ENCODE data around the gene COL23A1. TPM values are rescaled to one million over a fixed set of nuclear protein-coding genes. Genes with fewer than 3 reads are reported as not detected.

COL23A1 gene
- total RNA-seq, 1 experiment from 2014 or later: 0.18 TPM

DNA sequence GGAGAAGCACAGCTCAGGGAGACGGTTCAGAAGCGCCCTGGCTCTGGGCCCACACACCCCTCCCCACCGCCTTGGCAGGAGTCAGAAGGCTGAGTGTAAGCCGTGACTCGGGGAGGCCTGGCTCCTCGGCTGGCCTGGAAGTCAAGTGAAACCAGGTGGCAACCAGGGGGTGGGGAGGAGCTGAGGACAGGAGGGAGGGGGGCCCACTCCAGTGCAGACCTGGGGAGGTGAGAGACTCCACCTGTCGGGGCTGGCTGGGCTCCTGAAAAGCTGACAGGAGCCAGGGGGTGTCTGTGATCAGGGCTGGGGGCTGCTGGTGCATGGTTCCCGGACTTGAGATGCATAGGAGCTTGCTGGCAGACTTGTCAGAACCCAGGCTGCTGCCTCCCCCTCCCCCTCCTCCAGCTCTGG, 207.4 kb downstream of the COL23A1 start:
- no TSS peak for BruUV-seq (replicated peaks)
- ChIA-PET CTCF (interaction anchor here (0.6 kb wide), 1 partner anchor 392 kb away, joined by 5 read pairs; no protein-coding TSS in a partner anchor), POLR2A (no interaction called here)
- H3K4me1 ChIP-seq: no peaks in the 10 kb centered on the region
- H3K36me3 ChIP-seq (ENCODE audit: control insufficient read depth, insufficient read depth, low read length): no peaks in the 10 kb centered on the region
- Mint-ChIP-seq H3K4me3 (ENCODE audit: unreplicated experiment) (no peak overlapping the region), H3K9me3 (ENCODE audit: unreplicated experiment) (no peaks in the 10 kb centered on the region), H3K4me1 (ENCODE audit: low read depth, unreplicated experiment) (peaks cover 10% of the 10 kb centered on the region), H3K27me3 (ENCODE audit: insufficient read depth, unreplicated experiment) (no peaks in the 10 kb centered on the region), H3K36me3 (ENCODE audit: insufficient read depth, unreplicated experiment) (no peaks in the 10 kb centered on the region), H3K27ac (ENCODE audit: unreplicated experiment) (no peak overlapping the region)
- no peak overlapping the region for H3K4me3 ChIP-seq (ENCODE audit: low read depth, low read length)
- DNase-seq: no peak
- TF ChIP-seq, protein P1, sequence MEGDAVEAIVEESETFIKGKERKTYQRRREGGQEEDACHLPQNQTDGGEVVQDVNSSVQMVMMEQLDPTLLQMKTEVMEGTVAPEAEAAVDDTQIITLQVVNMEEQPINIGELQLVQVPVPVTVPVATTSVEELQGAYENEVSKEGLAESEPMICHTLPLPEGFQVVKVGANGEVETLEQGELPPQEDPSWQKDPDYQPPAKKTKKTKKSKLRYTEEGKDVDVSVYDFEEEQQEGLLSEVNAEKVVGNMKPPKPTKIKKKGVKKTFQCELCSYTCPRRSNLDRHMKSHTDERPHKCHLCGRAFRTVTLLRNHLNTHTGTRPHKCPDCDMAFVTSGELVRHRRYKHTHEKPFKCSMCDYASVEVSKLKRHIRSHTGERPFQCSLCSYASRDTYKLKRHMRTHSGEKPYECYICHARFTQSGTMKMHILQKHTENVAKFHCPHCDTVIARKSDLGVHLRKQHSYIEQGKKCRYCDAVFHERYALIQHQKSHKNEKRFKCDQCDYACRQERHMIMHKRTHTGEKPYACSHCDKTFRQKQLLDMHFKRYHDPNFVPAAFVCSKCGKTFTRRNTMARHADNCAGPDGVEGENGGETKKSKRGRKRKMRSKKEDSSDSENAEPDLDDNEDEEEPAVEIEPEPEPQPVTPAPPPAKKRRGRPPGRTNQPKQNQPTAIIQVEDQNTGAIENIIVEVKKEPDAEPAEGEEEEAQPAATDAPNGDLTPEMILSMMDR (IDR thresholded peaks at IDR 0.05; ENCODE audit: insufficient read depth in 1 of 2, low read depth in 1 of 2, low read length in 1 of 2, severe bottlenecking in 1 of 2, unreplicated experiment in 1 of 2): no peak
- no peaks in the 10 kb centered on the region for H3K9me3 ChIP-seq
- intact Hi-C loops (cut with micrococcal nuclease; ENCODE audit: unreplicated experiment): no loop called here
- H3K27me3 ChIP-seq (replicated peaks; ENCODE audit: control insufficient read depth, insufficient read depth, low read length): no peaks in the 10 kb centered on the region

DNA sequence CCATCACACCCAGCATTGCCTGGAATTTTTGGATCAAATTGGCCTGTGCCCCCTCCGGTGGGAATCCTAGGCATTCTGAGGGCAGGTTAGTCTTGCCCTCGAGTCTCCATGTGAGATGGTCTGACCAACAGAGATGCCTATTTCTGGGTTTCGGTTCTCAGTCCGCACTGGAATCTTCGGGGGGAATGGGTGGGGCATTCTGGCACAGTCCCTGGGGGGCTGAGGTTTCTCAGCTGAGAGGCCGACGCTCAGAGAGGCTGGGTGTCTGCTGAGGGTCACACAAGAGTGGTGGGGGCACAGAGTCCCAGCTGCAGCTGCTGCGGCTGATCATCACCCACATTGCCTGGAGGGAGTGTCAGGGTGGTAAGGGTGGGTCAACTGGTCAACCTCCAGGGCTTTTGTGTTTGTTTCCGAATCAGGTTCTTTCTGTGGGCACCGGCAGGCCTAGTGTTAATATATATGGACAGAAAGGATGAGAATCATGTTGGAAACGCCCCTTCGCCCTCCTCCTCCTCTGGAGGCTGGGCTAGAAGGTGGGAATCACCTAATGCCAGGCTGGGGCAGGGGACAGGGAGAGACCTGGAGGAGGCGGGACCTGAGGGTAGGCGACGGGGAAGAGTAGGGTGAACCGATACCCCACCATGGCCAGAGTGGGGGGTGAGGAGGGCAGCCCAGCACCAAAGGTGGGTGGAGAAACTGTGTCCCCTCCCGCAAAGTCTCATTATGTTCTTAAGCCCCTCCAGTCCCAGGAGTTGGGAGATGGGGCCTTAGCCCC, 208.1 kb downstream of the COL23A1 start:
- Mint-ChIP-seq H3K4me3 (ENCODE audit: unreplicated experiment) (no peak overlapping the region), H3K4me1 (ENCODE audit: low read depth, unreplicated experiment) (peaks cover 4% of the 10 kb centered on the region), H3K27me3 (ENCODE audit: insufficient read depth, unreplicated experiment) (no peaks in the 10 kb centered on the region), H3K36me3 (ENCODE audit: insufficient read depth, unreplicated experiment) (no peaks in the 10 kb centered on the region), H3K27ac (ENCODE audit: unreplicated experiment) (no peak overlapping the region), H3K9me3 (ENCODE audit: unreplicated experiment) (no peaks in the 10 kb centered on the region)
- CTCF ChIA-PET: no interaction called here
- no peak for DNase-seq
- TF ChIP-seq, protein P1 (IDR thresholded peaks at IDR 0.05; ENCODE audit: insufficient read depth in 1 of 2, low read depth in 1 of 2, low read length in 1 of 2, severe bottlenecking in 1 of 2, unreplicated experiment in 1 of 2): no peak
- POLR2A ChIA-PET: no interaction called here
- no peaks in the 10 kb centered on the region for H3K27me3 ChIP-seq (replicated peaks; ENCODE audit: control insufficient read depth, insufficient read depth, low read length)
- no peaks in the 10 kb centered on the region for H3K36me3 ChIP-seq (ENCODE audit: control insufficient read depth, insufficient read depth, low read length)
- H3K9me3 ChIP-seq: no peaks in the 10 kb centered on the region
- intact Hi-C loops (cut with micrococcal nuclease; ENCODE audit: unreplicated experiment): no loop called here
- H3K4me3 ChIP-seq (ENCODE audit: low read depth, low read length): no peak overlapping the region
- no peaks in the 10 kb centered on the region for H3K4me1 ChIP-seq
- BruUV-seq (replicated peaks): no TSS peak

- CTCF ChIA-PET: no interaction called here
Measured at GRCh38 chr5:178381206-178381605, 209.0 kb downstream of the COL23A1 start.

More at GRCh38 chr5:178381206-178381605, 209.0 kb downstream of the COL23A1 start:
- POLR2A ChIA-PET: no interaction called here
- Mint-ChIP-seq H3K4me3 (ENCODE audit: unreplicated experiment) (no peak overlapping the region), H3K36me3 (ENCODE audit: insufficient read depth, unreplicated experiment) (no peaks in the 10 kb centered on the region), H3K27ac (ENCODE audit: unreplicated experiment) (no peak overlapping the region), H3K27me3 (ENCODE audit: insufficient read depth, unreplicated experiment) (peaks cover under 1% of the 10 kb centered on the region), H3K4me1 (ENCODE audit: low read depth, unreplicated experiment) (no peaks in the 10 kb centered on the region), H3K9me3 (ENCODE audit: unreplicated experiment) (no peaks in the 10 kb centered on the region)
- Histone ChIP-seq H3K4me1 (no peaks in the 10 kb centered on the region), H3K36me3 (ENCODE audit: control insufficient read depth, insufficient read depth, low read length) (no peaks in the 10 kb centered on the region), H3K9me3 (no peaks in the 10 kb centered on the region), H3K27me3 (replicated peaks; ENCODE audit: control insufficient read depth, insufficient read depth, low read length) (no peaks in the 10 kb centered on the region), H3K4me3 (ENCODE audit: low read depth, low read length) (no peak overlapping the region)
- no peak for DNase-seq
- no TSS peak for BruUV-seq (replicated peaks)
- TF ChIP-seq, protein P1 (IDR thresholded peaks at IDR 0.05; ENCODE audit: insufficient read depth in 1 of 2, low read depth in 1 of 2, low read length in 1 of 2, severe bottlenecking in 1 of 2, unreplicated experiment in 1 of 2): no peak
- intact Hi-C loops (cut with micrococcal nuclease; ENCODE audit: unreplicated experiment): no loop called here

Data from Caco-2 (cell line).